B cell (primary cell): Measurements from ENCODE around the gene AGXT. TPM values are rescaled to one million over a fixed set of nuclear protein-coding genes. Genes with fewer than 3 reads are reported as not detected.

Experiments used
- ATAC-seq: fragments of 200-7000 bp; cut with Tn5 transposase; one replicate; pipeline ENCODE4 v1.10.0; 2021; ENCODE audit warnings: low read depth, mild to moderate bottlenecking, moderate number of reproducible peaks, moderate library complexity
- CTCF ChIA-PET: fragments of 350-600 bp; sonication (Branson Sonifier 250); formaldehyde crosslinking; loops from one replicate; lab custom pipeline; 2021; ENCODE audit warnings: antibody characterized with exemption, inconsistent platforms; lab: Charles Lee
- POLR2A ChIA-PET: fragments of 350-600 bp; sonication (Branson Sonifier 250); formaldehyde crosslinking; loops from one replicate; lab custom pipeline; 2021; ENCODE audit warnings: antibody characterized with exemption; lab: Charles Lee
- DNase-seq: peaks from one replicate; pipeline ENCODE4 v3.0.0; 2013
- H2AFZ ChIP-seq: 2 replicates; pipeline ENCODE4 v1.6.1; 2012; ENCODE audit warnings: mild to moderate bottlenecking, low read depth, low read length; ENCODE audit not compliant: insufficient read depth, poor library complexity, severe bottlenecking
- H3K27ac ChIP-seq, 2 donors: 1 replicate in 1 of 2; 2 replicates in 1 of 2; pipeline ENCODE4 v1.5.1; 2012 to 2013; ENCODE audit warnings: low read length in 2 of 2, mild to moderate bottlenecking in 2 of 2, moderate library complexity in 1 of 2
- H3K27me3 ChIP-seq, 4 experiments: fragments of 200-600 bp in 1 of 4; sonication (generic) in 1 of 4; replicated peaks in 1 of 4; 1 replicate in 2 of 4; 2 replicates in 2 of 4; pipeline versions ENCODE4 v1.6.1 to v1.7.0; 2013 to 2016; ENCODE audit warnings: low read length in 3 of 4, mild to moderate bottlenecking in 2 of 4, mixed read lengths in 1 of 4, moderate library complexity in 1 of 4; ENCODE audit not compliant: insufficient read depth in 4 of 4, control insufficient read depth in 3 of 4; ENCODE audit errors: control extremely low read depth in 1 of 4
- H3K36me3 ChIP-seq, 2 experiments: replicated peaks in 1 of 2; 1 replicate in 1 of 2; 2 replicates in 1 of 2; pipeline versions ENCODE4 v1.6.1 to v1.7.1; 2013; ENCODE audit warnings: low read length in 1 of 2; ENCODE audit not compliant: insufficient read depth in 2 of 2, control insufficient read depth in 1 of 2; ENCODE audit errors: control extremely low read depth in 1 of 2, extremely low read depth in 1 of 2
- H3K4me1 ChIP-seq, 2 donors: fragments of 200-600 bp in 1 of 2; sonication (generic) in 1 of 2; 1 replicate in 1 of 2; 2 replicates in 1 of 2; pipeline versions ENCODE4 v1.5.1 to v1.6.1; 2013 to 2017; ENCODE audit warnings: low read length in 2 of 2; ENCODE audit not compliant: control insufficient read depth in 2 of 2, insufficient read depth in 2 of 2
- H3K4me2 ChIP-seq: replicated peaks from 2 replicates; pipeline ENCODE3; 2012; ENCODE audit warnings: mild to moderate bottlenecking, low read depth, low read length; ENCODE audit not compliant: poor library complexity, severe bottlenecking
- H3K4me3 ChIP-seq, 5 experiments: fragments of 200-600 bp in 1 of 5; sonication (generic) in 1 of 5; 1 replicate in 3 of 5; 2 replicates in 2 of 5; pipeline versions ENCODE4 v1.5.1 to v1.7.0; 2011 to 2016; ENCODE audit warnings: low read length in 4 of 5, mild to moderate bottlenecking in 4 of 5, low read depth in 2 of 5, control low read depth in 1 of 5, moderate library complexity in 1 of 5; ENCODE audit not compliant: insufficient read depth in 1 of 5; ENCODE audit errors: control extremely low read depth in 1 of 5, extremely low read depth in 1 of 5
- H3K79me2 ChIP-seq: fragments of 200-600 bp; sonication (generic); one replicate; pipeline ENCODE4 v1.6.0; 2016; ENCODE audit warnings: low read length; ENCODE audit not compliant: control insufficient read depth, insufficient read depth
- H3K9ac ChIP-seq: fragments of 200-600 bp; sonication (generic); 2 replicates; pipeline ENCODE4 v1.6.1; 2017; ENCODE audit warnings: mild to moderate bottlenecking, low read length, moderate library complexity
- H3K9me3 ChIP-seq, 3 donors: one replicate each; pipeline versions ENCODE4 v1.6.1 to v1.7.1; 2013; ENCODE audit warnings: low read length in 2 of 3; ENCODE audit not compliant: control insufficient read depth in 2 of 3, insufficient read depth in 1 of 3; ENCODE audit errors: control extremely low read depth in 1 of 3
- H4K20me1 ChIP-seq: 2 replicates; pipeline ENCODE4 v1.6.0; 2012; ENCODE audit warnings: mild to moderate bottlenecking, low read length; ENCODE audit not compliant: insufficient read depth, control insufficient read depth, poor library complexity, severe bottlenecking
- H3K27ac Mint-ChIP-seq: one replicate; pipeline ENCODE4 v1.8.0; 2021; ENCODE audit warnings: mixed read lengths
- H3K27me3 Mint-ChIP-seq: one replicate; pipeline ENCODE4 v1.8.0; 2021; ENCODE audit warnings: mixed read lengths
- H3K4me1 Mint-ChIP-seq: one replicate; pipeline ENCODE4 v1.8.0; 2021; ENCODE audit warnings: mixed read lengths
- H3K4me3 Mint-ChIP-seq: one replicate; pipeline ENCODE4 v1.8.0; 2021; ENCODE audit warnings: mixed read lengths
- H3K9me3 Mint-ChIP-seq: one replicate; pipeline ENCODE4 v1.8.0; 2022; ENCODE audit warnings: mixed read lengths; ENCODE audit not compliant: insufficient read depth
- EZH2 ChIP-seq: IDR thresholded peaks from 2 replicates; pipeline ENCODE4 v1.6.1; 2012; ENCODE audit warnings: borderline replicate concordance, low read depth, mild to moderate bottlenecking, moderate library complexity, low read length; ENCODE audit not compliant: insufficient read depth, poor library complexity, severe bottlenecking
- WGBS: methylation state at CpG from one replicate; pipeline ENCODE4 v1.1.5; 2013; ENCODE audit warnings: missing lambda C conversion rate; ENCODE audit not compliant: insufficient coverage; 5-methylcytosine and 5-hydroxymethylcytosine counted together
- intact Hi-C: fragments of 100-400 bp; cut with micrococcal nuclease; formaldehyde crosslinking; loops from one replicate; pipeline ENCODE4 v1.10.0; 2022
- polyA plus RNA-seq: library from polyadenylated mRNA; depleted of rRNA; stranded (reverse); fragments of >200 nt; gene quantifications from 2 replicates; pipeline ENCODE4 v1.2.3, GENCODE V29; 2012
- total RNA-seq, 2 donors: library from RNA; stranded (reverse); fragments of 120-200 nt in 1 of 2; gene quantifications; 1 replicate in 1 of 2; 2 replicates in 1 of 2; pipeline versions ENCODE4 v1.2.3 to v1.2.4, GENCODE V29; 2013 to 2022
- TF ChIP-seq, protein P1 (sequence below): fragments of 200-600 bp; IDR thresholded peaks from one replicate; pipeline ENCODE4 v1.8.0; 2022; ENCODE audit warnings: antibody characterized with exemption, mild to moderate bottlenecking

AGXT gene
- total and polyA plus RNA-seq, 2 donors (not counting 1 experiment from before 2014, with no cell fraction given): not detected

GRCh38 chr2:240915526-240916341, 47.1 kb downstream of the AGXT start:
- ATAC-seq (no peak), DNase-seq (no peak)
- Histone ChIP-seq H3K9ac (no peak overlapping the region), H2AFZ (no peak overlapping the region), H3K4me1 (peaks cover 8 to 15% of the 10 kb centered on the region in 2 donors), H3K27ac (no peak overlapping the region), H3K4me3 (no peak overlapping the region), H3K27me3 (peaks cover 0 to 31% (median 9%) of the 10 kb centered on the region in 4 experiments), H3K79me2 (no peaks in the 10 kb centered on the region), H3K9me3 (peaks cover 0 to 7% (median 0%) of the 10 kb centered on the region in 3 donors), H3K36me3 (no peaks in the 10 kb centered on the region), H4K20me1 (no peaks in the 10 kb centered on the region), H3K4me2 (peak overlapping the region; percentile 37)
- intact Hi-C loops: no loop called here
- ChIA-PET CTCF (interaction anchor here (2.7 kb wide), 1 partner anchor 236 kb away, joined by 15 read pairs; the partner anchor contains the start of gene PPP1R7), POLR2A (no interaction called here)
- H3K4me3 Mint-ChIP-seq: no peak overlapping the region
- peaks cover 23% of the 10 kb centered on the region for H3K27me3 Mint-ChIP-seq
- 14% methylated on average over 27 of the region's 34 CpGs for WGBS
- peaks cover 10% of the 10 kb centered on the region for H3K4me1 Mint-ChIP-seq
- no peak overlapping the region for H3K27ac Mint-ChIP-seq
- H3K9me3 Mint-ChIP-seq: no peaks in the 10 kb centered on the region
- TF ChIP-seq EZH2: no peak
- TF ChIP-seq, protein P1, sequence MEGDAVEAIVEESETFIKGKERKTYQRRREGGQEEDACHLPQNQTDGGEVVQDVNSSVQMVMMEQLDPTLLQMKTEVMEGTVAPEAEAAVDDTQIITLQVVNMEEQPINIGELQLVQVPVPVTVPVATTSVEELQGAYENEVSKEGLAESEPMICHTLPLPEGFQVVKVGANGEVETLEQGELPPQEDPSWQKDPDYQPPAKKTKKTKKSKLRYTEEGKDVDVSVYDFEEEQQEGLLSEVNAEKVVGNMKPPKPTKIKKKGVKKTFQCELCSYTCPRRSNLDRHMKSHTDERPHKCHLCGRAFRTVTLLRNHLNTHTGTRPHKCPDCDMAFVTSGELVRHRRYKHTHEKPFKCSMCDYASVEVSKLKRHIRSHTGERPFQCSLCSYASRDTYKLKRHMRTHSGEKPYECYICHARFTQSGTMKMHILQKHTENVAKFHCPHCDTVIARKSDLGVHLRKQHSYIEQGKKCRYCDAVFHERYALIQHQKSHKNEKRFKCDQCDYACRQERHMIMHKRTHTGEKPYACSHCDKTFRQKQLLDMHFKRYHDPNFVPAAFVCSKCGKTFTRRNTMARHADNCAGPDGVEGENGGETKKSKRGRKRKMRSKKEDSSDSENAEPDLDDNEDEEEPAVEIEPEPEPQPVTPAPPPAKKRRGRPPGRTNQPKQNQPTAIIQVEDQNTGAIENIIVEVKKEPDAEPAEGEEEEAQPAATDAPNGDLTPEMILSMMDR: no peak

- H3K4me1 Mint-ChIP-seq: peaks cover 10% of the 10 kb centered on the region
- peak overlapping the region; percentile 28 for H2AFZ ChIP-seq
- no peaks in the 10 kb centered on the region for H3K36me3 ChIP-seq
- no peak overlapping the region for H3K27ac Mint-ChIP-seq
- peak overlapping the region; percentile 37 for H3K4me2 ChIP-seq
- H3K27ac ChIP-seq: no peak overlapping the region
- H3K27me3 Mint-ChIP-seq: peaks cover 21% of the 10 kb centered on the region
- no peak overlapping the region for H3K9ac ChIP-seq
- no peaks in the 10 kb centered on the region for H3K79me2 ChIP-seq
- H3K9me3 Mint-ChIP-seq: no peaks in the 10 kb centered on the region
- H3K4me3 ChIP-seq: no peak overlapping the region
- ChIA-PET CTCF (no interaction called here), POLR2A (no interaction called here)
- peaks cover 0 to 7% (median 0%) of the 10 kb centered on the region in 3 donors for H3K9me3 ChIP-seq
- WGBS: 2% methylated on average over 24 of the region's 24 CpGs
- peaks cover 8 to 15% of the 10 kb centered on the region in 2 donors for H3K4me1 ChIP-seq
- no peaks in the 10 kb centered on the region for H4K20me1 ChIP-seq
- ATAC-seq (no peak), DNase-seq (no peak)
- H3K4me3 Mint-ChIP-seq: peak overlapping the region; percentile 39
- H3K27me3 ChIP-seq: peaks cover 0 to 31% (median 9%) of the 10 kb centered on the region in 4 experiments
- TF ChIP-seq EZH2: no peak
- TF ChIP-seq, protein P1: no peak
- intact Hi-C loops: no loop called here
These were observed 48.0 kb downstream of the AGXT start for GRCh38 chr2:240916571-240917008.
